HepG2 (cell line): ENCODE measurements around the gene C5orf34. TPM values are rescaled to one million over a fixed set of nuclear protein-coding genes. Genes with fewer than 3 reads are reported as not detected.
A peak's percentile ranks its signal among the peaks of the same experiment; 100 is the strongest.

Source experiments
- BORCS8-MEF2B ChIP-seq: sonication (generic); formaldehyde crosslinking; IDR thresholded peaks from 2 replicates; pipeline ENCODE4 v1.8.0; 2022; ENCODE audit warnings: mild to moderate bottlenecking, missing genetic modification reagents
- PHF20 ChIP-seq: sonication (generic); formaldehyde crosslinking; IDR thresholded peaks from 2 replicates; pipeline ENCODE4 v1.5.0; 2020; ENCODE audit warnings: mild to moderate bottlenecking, missing genetic modification reagents
- RBFOX2 ChIP-seq: fragments of 200-400 bp; formaldehyde crosslinking; IDR thresholded peaks from 2 replicates; pipeline ENCODE4 v1.6.1; 2017; ENCODE audit warnings: low read depth, mild to moderate bottlenecking, low read length
- REXO4 ChIP-seq: sonication (generic); formaldehyde crosslinking; IDR thresholded peaks from 2 replicates; pipeline ENCODE4 v1.8.0; 2022; ENCODE audit warnings: missing genetic modification reagents, mild to moderate bottlenecking, borderline replicate concordance
- TCF12 ChIP-seq, 2 experiments: fragments of 450-650 bp in 1 of 2; sonication (generic) in 1 of 2; formaldehyde crosslinking in 1 of 2; IDR thresholded peaks; 2 replicates each; pipeline versions ENCODE4 v1.6.1 to v1.8.0; 2017 to 2022; ENCODE audit warnings: antibody characterized with exemption in 1 of 2, mild to moderate bottlenecking in 1 of 2, missing genetic modification reagents in 1 of 2, moderate library complexity in 1 of 2
- TMF1 ChIP-seq: sonication (generic); formaldehyde crosslinking; IDR thresholded peaks from 2 replicates; pipeline ENCODE4 v1.8.1; 2022; ENCODE audit warnings: low read depth, missing genetic modification reagents
- ZBTB42 ChIP-seq: sonication (generic); formaldehyde crosslinking; IDR thresholded peaks from 2 replicates; pipeline ENCODE4 v1.5.0; 2020; ENCODE audit warnings: mild to moderate bottlenecking, missing genetic modification reagents
- ZEB1 ChIP-seq: IDR thresholded peaks from 2 replicates; pipeline ENCODE4 v1.6.1; 2012; ENCODE audit warnings: mild to moderate bottlenecking, low read depth, inconsistent platforms; ENCODE audit not compliant: insufficient replicate concordance
- ZNF121 ChIP-seq: sonication (generic); formaldehyde crosslinking; IDR thresholded peaks from 2 replicates; pipeline ENCODE4 v1.5.0; 2020; ENCODE audit warnings: mild to moderate bottlenecking, missing genetic modification reagents
- ZNF124 ChIP-seq: sonication (generic); formaldehyde crosslinking; IDR thresholded peaks from 2 replicates; pipeline ENCODE4 v1.4.0; 2020; ENCODE audit warnings: missing genetic modification reagents
- ZNF33A ChIP-seq: sonication (generic); formaldehyde crosslinking; IDR thresholded peaks from 2 replicates; pipeline ENCODE4 v1.5.1; 2020; ENCODE audit warnings: missing genetic modification reagents, mild to moderate bottlenecking, moderate library complexity, borderline replicate concordance
- ZNF350 ChIP-seq: sonication (generic); formaldehyde crosslinking; IDR thresholded peaks from 2 replicates; pipeline ENCODE4 v1.4.0; 2020; ENCODE audit warnings: mild to moderate bottlenecking, low read depth, missing genetic modification reagents, borderline replicate concordance
- ZNF546 ChIP-seq: sonication (generic); formaldehyde crosslinking; conservative IDR thresholded peaks from 2 replicates; pipeline ENCODE4 v1.8.1; 2023; ENCODE audit warnings: mild to moderate bottlenecking, missing genetic modification reagents
- ZNF777 ChIP-seq: sonication (generic); formaldehyde crosslinking; IDR thresholded peaks from 2 replicates; pipeline ENCODE4 v1.4.0; 2020; ENCODE audit warnings: missing genetic modification reagents
- ZNF780A ChIP-seq: sonication (generic); formaldehyde crosslinking; IDR thresholded peaks from 2 replicates; pipeline ENCODE4 v1.8.0; 2022; ENCODE audit warnings: mild to moderate bottlenecking, missing genetic modification reagents, moderate library complexity
- ZSCAN25 ChIP-seq: sonication (generic); formaldehyde crosslinking; IDR thresholded peaks from 2 replicates; pipeline ENCODE4 v1.8.0; 2022; ENCODE audit warnings: mild to moderate bottlenecking, missing genetic modification reagents
- polyA plus RNA-seq, 8 experiments: library from polyadenylated mRNA; depleted of rRNA in 3 of 8; stranded (reverse) in 7 of 8; unstranded in 1 of 8; fragments of >200 nt; fragmentation: Illumina TruSeq in 4 of 8; extraction: Trizol in 4 of 8; gene quantifications; 2 replicates each; pipeline versions ENCODE4 v1.2.1 to v1.2.3, GENCODE V29; 2011 to 2016; ENCODE audit warnings: low read depth in 4 of 8, missing spikeins in 1 of 8, mixed read lengths in 1 of 8; ENCODE audit not compliant: insufficient read depth in 1 of 8
- total RNA-seq, 5 experiments: library from RNA; depleted of rRNA; stranded (reverse); fragments of >200 nt; fragmentation: Illumina TruSeq; extraction: Trizol; gene quantifications; 2 replicates each; pipeline ENCODE4 v1.2.3, GENCODE V29; 2016; ENCODE audit warnings: low read depth in 1 of 5
- TF ChIP-seq, protein P1 (sequence below): sonication (generic); formaldehyde crosslinking; IDR thresholded peaks from 2 replicates; pipeline ENCODE4 v1.5.0; 2020; ENCODE audit warnings: mild to moderate bottlenecking, missing genetic modification reagents, borderline replicate concordance
- TF ChIP-seq, protein P2 (sequence below): sonication (generic); formaldehyde crosslinking; IDR thresholded peaks from 2 replicates; pipeline ENCODE4 v1.8.0; 2022; ENCODE audit warnings: mild to moderate bottlenecking, missing genetic modification reagents, borderline replicate concordance
- TF ChIP-seq, protein P3 (sequence below): sonication (generic); formaldehyde crosslinking; IDR thresholded peaks from 2 replicates; pipeline ENCODE4 v1.4.0; 2020; ENCODE audit warnings: missing genetic modification reagents

The C5orf34 gene
- total and polyA plus RNA-seq, 2 of the 13 experiments (the other 11 are each of a cell fraction or from before 2014, with no cell fraction given): 3.2 to 6.4 TPM

DNA sequence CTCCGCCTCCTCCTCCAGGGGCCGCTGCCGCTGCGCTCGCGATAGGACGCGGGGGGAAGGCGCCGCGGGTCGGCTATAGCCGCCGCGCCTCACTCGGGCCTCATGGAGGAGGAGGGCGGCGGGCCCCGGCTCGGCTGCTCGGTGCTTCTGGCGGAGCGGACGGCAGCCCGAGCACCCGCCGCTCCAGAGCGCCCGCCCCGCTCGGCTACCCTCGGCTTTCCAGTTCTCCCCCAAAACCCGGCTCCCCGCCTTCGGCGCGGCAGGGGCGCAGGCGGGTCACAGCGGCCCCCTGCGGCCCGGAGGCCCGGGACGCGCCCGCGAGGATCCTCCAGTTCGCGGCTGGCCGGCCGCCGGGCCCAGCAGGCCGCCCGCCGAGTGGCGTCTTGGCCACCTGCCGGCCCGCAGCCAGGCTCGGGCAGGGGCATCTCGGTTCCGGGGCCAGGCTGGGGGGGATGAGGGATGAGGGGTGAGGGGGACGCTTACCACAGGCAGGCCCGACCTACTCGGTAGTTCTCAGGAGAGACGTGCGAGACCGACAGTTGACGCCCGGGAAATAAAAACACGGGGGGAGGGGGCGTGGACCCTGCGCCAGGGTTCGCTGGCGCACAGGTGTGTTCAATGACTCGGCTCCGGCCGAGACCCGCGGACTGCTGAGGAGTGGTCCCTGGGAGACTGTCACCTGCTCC lies 42.1 kb upstream of the C5orf34 start, which contains the start of gene PAIP1 (continued):
- TF ChIP-seq ZEB1 (peak; percentile 81), ZNF780A (CRISPR knock-in tag) (peak; percentile 44; the same call in 1 of the 2 replicates), TMF1 (CRISPR knock-in tag) (peak; percentile 72; the same call in 1 of the 2 replicates), REXO4 (CRISPR knock-in tag) (0 out of 2 replicates have a peak, but pooled peaks have one; percentile 40), ZNF121 (0 out of 2 replicates have a peak, but pooled peaks have one; percentile 19), BORCS8-MEF2B (CRISPR knock-in tag) (0 out of 2 replicates have a peak, but pooled peaks have one; percentile 25), ZSCAN25 (CRISPR knock-in tag) (peak; percentile 71; the same call in 1 of the 2 replicates), ZBTB42 (no peak), ZNF546 (CRISPR knock-in tag) (peak; percentile 91), ZNF350 (CRISPR knock-in tag) (no peak), ZNF33A (CRISPR knock-in tag) (no peak), TCF12 (IDR thresholded peaks at IDR 0.05) (no peak), TCF12 (CRISPR knock-in tag; IDR thresholded peaks at IDR 0.05) (peak; percentile 18; the same call in 1 of the 2 replicates), PHF20 (CRISPR knock-in tag) (peak; percentile 38; the same call in 1 of the 2 replicates), ZNF124 (CRISPR knock-in tag) (0 out of 2 replicates have a peak, but pooled peaks have one; percentile 14), RBFOX2 (peak; percentile 98), ZNF777 (CRISPR knock-in tag) (peak; percentile 91)
- TF ChIP-seq, protein P1, sequence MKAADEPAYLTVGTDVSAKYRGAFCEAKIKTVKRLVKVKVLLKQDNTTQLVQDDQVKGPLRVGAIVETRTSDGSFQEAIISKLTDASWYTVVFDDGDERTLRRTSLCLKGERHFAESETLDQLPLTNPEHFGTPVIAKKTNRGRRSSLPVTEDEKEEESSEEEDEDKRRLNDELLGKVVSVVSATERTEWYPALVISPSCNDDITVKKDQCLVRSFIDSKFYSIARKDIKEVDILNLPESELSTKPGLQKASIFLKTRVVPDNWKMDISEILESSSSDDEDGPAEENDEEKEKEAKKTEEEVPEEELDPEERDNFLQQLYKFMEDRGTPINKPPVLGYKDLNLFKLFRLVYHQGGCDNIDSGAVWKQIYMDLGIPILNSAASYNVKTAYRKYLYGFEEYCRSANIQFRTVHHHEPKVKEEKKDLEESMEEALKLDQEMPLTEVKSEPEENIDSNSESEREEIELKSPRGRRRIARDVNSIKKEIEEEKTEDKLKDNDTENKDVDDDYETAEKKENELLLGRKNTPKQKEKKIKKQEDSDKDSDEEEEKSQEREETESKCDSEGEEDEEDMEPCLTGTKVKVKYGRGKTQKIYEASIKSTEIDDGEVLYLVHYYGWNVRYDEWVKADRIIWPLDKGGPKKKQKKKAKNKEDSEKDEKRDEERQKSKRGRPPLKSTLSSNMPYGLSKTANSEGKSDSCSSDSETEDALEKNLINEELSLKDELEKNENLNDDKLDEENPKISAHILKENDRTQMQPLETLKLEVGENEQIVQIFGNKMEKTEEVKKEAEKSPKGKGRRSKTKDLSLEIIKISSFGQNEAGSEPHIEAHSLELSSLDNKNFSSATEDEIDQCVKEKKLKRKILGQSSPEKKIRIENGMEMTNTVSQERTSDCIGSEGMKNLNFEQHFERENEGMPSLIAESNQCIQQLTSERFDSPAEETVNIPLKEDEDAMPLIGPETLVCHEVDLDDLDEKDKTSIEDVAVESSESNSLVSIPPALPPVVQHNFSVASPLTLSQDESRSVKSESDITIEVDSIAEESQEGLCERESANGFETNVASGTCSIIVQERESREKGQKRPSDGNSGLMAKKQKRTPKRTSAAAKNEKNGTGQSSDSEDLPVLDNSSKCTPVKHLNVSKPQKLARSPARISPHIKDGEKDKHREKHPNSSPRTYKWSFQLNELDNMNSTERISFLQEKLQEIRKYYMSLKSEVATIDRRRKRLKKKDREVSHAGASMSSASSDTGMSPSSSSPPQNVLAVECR (CRISPR knock-in tag): peak; percentile 83
- TF ChIP-seq, protein P2, sequence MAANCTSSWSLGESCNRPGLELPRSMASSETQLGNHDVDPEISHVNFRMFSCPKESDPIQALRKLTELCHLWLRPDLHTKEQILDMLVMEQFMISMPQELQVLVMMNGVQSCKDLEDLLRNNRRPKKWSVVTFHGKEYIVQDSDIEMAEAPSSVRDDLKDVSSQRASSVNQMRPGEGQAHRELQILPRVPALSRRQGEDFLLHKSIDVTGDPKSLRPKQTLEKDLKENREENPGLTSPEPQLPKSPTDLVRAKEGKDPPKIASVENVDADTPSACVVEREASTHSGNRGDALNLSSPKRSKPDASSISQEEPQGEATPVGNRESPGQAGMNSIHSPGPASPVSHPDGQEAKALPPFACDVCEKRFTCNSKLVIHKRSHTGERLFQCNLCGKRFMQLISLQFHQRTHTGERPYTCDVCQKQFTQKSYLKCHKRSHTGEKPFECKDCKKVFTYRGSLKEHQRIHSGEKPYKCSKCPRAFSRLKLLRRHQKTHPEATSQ (CRISPR knock-in tag): peak; percentile 53; the same call in 1 of the 2 replicates
- TF ChIP-seq, protein P3, sequence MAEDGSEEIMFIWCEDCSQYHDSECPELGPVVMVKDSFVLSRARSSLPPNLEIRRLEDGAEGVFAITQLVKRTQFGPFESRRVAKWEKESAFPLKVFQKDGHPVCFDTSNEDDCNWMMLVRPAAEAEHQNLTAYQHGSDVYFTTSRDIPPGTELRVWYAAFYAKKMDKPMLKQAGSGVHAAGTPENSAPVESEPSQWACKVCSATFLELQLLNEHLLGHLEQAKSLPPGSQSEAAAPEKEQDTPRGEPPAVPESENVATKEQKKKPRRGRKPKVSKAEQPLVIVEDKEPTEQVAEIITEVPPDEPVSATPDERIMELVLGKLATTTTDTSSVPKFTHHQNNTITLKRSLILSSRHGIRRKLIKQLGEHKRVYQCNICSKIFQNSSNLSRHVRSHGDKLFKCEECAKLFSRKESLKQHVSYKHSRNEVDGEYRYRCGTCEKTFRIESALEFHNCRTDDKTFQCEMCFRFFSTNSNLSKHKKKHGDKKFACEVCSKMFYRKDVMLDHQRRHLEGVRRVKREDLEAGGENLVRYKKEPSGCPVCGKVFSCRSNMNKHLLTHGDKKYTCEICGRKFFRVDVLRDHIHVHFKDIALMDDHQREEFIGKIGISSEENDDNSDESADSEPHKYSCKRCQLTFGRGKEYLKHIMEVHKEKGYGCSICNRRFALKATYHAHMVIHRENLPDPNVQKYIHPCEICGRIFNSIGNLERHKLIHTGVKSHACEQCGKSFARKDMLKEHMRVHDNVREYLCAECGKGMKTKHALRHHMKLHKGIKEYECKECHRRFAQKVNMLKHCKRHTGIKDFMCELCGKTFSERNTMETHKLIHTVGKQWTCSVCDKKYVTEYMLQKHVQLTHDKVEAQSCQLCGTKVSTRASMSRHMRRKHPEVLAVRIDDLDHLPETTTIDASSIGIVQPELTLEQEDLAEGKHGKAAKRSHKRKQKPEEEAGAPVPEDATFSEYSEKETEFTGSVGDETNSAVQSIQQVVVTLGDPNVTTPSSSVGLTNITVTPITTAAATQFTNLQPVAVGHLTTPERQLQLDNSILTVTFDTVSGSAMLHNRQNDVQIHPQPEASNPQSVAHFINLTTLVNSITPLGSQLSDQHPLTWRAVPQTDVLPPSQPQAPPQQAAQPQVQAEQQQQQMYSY (CRISPR knock-in tag): peak; percentile 73
